Measurements from ENCODE around the gene ABLIM3.
A peak's percentile ranks its signal among the peaks of the same experiment; 100 is the strongest.

The ABLIM3 gene

DNA sequence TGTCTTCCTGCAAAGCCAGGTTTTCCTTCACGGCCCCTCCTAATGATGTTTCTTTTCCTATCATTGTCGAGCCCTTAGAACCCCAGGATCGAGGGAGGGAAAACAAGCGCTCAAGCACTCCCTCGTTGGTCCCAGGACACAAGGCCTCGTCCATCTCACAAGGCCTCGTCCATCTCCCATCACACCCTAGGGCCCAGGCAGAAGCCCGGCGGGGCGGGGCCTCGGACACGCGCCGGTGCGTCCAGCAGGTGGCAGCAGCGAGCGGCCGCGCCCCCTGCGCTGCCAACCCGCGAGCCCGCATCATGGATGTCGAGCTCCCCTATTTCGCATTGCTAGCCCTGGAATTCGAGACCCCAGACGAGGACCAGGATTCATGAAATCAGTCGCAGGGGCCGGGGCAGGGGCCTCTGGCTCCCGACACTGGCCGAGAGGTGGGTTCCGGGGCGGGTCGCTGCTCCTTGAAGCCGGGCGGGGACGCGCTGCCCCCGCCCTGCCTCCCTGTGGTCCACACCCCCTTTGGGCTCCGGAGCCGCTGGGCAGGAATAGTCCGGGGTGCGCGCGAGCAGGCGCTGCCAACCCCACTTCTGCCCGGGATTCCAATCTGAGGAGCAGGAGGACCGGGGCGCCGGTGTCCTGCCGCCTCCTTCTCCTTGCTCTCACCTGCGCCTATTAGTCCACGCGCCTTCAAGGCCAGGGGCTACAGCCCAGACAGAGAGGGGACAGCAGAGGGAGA, at the start of gene ABLIM3:
Gene ABLIM3, plus strand, starts transcription at position 270 of the 733 bp plus-strand sequence. CDS start 603 bp downstream, outside the sequence.
- DNase-seq = peak; percentile 97

DNA sequence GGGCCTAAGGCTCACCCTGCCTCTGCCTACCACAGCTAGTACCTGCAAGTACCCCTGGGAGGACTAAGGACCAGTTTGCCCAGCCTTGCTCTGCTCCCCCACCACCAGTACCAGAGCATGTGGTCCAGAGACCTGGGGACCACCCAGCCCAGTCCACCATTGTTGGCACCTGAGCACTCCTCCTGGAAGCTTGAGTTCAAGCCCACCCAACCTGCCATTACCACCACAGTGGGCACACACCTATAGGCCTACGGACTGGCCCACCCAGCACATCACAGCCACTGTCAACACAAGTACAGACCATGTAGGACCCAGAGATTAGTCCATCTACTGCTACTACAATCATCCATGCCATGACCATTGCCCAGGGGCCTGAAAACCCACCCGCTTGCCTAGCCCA, 47.7 kb upstream of the ABLIM3 start:
- DNase-seq = no peak

DNA sequence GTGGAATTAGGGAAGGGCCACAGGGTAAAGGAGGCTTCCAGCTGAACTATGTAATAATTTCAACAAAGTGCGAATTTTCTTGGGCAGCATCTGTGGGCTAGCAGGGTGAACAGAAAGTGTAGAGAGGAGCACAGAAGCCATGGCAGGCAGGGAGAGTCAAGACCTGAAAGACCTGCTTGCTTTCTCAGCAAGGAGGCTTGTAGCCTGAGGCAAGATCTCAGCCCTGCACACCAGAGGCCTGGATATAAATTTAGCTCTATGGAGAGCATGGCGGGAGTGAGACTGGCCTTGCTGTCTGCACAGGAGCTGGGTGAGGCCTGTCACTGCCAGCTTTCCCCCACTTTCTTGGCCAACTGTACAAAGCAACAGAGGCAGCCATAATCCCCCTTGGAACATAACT, 46.3 kb upstream of the ABLIM3 start:
- no peak for DNase-seq

DNA sequence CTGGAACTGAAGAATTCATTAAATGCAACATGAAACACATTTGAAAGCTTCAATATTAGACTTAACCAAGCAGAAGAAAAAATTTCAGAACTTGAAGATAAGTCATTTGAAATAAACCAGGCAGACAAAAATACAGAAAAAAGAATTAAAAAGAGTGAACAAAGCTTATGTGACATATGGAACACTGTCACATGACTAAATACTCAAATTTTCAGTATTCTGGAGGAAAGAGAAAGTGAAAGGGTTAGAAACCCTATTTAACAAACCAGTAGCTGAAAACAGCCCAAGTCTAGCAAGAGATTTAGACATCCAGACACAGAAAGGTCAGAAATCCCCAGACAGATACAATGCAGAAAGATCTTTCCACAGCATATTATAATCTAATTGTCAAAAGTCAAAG, 41.4 kb upstream of the ABLIM3 start:
- no peak for DNase-seq

DNA sequence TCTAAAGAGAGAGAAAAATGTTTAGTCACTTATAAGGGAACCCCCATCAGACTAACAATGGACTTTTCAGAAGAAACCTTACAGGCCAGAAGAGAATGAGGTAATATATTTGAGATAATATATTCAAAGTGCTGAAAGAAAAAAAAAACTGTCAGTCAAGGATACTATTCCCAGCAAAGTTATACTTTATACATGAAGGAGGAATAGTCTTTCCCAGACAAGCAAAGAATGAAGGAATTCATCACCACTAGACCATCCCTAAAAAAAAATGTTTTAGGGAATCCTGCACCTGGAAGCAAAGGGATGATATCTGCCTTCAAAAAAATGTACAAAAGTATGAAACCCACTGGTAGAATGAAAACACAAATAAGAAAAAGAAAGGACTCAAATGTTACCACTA, 41.0 kb upstream of the ABLIM3 start:
- no peak for DNase-seq

DNA sequence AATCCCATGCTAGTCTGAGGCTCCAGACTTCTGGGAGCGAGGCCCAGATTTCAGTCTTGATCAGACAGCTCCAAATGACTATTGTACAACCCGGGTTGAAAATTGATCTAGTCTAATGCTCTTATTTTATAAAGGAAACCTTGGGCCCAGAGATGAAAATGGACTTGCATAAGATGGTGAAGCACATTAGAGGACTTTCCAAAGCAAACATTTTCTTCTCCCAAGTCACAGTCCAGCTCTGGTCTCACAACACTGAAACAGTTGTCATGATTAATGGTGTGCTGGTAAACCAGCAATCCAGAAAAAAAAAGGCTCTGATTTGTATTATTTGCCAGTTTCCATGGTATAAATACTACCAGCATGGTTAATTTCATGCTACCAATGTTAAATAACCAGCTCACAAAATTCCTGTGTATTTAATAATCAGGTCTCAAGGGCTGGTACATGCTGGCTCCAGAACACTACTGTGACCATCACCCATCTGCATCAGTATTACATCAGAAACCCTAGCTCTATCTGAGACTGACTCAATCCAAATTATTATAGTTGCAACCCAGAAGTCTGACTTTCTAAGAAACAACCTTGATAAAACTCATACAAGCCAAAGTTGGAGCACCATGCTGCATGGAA, 32.5 kb upstream of the ABLIM3 start:
- DNase-seq = no peak

DNA sequence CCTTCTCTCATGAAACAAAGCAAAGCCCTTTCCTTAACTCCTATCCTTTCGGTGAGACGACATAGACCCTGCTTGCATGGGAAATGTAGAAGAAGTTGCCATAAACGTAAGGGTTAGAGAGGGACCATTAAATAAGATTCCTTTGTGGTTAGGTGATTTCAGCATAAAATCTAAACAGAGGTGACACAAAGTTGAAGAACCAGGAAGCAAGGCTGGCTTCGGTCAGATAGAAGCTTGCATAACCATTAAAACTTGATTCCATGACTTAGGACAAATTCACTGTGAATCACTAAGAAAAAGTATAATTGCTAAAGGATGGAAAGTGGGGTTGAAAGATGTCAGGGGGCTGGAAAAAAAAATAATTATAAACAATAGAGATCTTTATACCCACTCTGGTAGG, 30.9 kb upstream of the ABLIM3 start:
- DNase-seq = no peak

DNA sequence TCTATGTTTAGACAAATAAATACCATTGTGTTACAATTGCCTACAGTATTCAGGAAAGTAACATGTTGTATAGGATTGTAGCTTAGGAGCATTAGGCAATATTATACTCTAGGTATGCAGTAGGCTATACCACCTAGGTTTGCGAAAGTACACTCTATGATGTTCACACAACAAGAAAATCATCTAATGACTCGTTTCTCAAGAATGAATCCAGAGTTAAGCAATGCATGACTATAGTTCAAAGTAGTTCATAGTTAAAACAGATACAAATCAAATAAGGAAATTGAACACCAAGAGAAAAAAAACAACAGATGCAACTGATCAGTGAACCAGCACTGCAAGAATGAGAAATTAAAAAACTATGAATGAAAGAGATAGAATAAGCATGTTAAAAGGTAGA, 27.6 kb upstream of the ABLIM3 start:
- DNase-seq = no peak

DNA sequence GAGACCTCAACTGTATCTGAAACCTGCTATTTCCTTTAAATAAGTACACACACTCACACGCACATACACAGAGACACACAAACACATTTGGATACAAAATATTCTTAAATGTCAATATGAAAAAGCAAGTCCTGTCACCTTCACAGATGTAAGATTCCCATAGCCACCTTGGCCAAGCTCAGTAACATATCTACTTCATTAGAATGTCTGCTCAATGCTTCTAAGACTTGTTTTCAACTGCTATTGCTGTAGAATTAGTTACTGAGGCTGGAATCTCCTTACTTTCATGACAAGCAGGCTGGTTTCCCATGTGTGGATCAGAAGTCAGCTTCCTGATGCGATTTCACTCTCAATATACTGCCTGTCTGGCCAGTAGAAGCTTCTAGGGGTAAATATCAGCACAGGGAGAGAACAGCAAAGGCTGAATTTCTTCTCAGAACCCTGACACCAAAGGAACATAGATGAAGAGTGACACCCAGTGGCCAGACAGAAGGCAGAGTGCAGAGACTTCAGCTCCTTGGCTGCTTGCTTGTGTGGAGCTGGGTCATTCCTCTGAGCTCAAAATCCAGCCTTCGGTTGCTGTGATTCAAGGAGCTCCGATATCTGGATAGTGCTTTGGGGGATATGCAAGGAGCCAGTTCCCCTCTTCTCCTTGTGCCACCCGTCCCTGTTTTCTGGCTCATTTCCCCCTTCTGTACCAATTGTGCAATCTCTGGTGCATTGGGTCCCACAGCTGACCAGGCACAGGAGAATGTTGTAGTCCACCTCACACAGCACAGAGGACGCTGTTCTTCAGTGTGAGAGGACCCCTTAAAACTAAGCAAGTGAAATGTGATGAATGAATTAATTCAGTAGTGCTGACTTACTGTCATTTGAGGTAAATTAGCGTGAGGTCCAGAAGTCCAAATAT, 26.6 kb upstream of the ABLIM3 start:
- DNase-seq = peak; percentile 69

DNA sequence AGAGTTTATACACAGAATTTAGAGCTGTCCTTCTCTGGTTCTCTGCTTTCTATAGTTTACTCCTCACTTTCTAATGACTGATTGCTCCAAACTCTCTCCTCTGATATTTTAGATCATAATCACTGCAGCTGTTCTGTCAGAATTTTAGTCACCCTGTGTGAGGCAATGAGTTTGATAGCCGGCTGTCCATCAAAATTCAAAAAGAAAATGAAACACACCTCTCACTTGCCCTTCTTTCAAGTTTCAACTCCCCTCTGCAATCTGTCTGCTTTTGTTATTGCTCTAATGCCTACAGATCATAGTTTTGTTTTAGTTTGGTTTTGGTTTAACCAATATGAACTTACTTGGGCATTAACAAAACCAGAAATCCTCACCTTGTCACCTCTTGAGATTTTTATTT, 23.3 kb upstream of the ABLIM3 start:
- no peak for DNase-seq

DNA sequence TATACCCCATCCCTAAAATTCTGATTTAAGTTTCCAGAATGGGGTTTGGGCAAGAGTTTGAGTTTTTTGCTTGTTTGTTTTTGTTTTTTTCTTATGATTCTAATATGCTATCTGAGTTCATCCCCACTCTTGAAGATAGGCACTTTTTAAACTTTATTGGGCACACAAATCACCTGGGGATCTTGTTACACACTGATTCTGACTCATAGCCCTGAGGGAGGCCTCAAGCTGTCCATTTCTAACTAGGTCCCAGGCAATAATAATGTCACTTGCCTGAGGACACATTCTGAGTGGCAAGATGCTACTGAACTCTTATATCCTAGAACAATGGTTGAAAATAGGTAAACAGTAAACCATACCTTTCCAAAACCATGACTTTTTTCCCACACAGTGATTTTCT, 22.8 kb upstream of the ABLIM3 start:
- no peak for DNase-seq

DNA sequence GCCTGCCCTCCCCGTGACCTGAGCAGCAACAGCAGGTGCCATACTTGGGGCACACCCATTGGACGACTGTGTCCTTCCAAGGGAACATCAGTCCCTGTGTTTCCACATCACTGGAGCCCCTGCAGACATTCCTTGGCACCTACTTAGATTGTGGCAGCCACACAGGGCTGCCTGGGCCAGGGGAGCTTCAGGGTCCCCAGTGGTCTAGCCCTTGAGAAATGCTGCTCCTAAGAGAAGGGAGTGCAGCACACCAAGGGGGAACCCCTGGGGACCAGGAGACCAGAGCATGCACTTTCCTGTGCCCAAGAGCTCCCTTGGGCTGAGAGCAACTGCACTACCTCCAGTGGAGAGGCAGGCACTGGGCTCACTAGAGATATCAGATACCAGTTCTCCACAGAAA, 20.1 kb upstream of the ABLIM3 start:
- no peak for DNase-seq

DNA sequence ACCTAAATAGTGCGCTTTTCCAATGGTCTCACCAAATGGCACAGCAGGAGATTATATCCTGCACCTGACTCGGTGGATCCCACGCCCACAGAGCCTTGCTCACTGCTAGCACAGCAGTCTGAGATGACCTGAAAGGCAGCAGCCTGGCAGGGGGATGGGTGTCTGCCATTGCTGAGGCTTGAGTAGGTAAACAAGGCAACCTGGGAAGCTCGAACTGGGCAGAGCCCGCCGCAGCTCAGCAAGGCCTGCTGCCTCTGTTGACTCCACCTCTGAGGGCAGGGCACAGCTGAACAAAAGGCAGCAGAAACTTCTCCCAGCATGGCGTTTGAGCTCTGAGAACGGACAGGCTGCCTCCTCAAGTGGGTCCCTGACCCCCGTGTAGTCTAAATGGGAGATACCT, 18.1 kb upstream of the ABLIM3 start:
- no peak for DNase-seq

DNA sequence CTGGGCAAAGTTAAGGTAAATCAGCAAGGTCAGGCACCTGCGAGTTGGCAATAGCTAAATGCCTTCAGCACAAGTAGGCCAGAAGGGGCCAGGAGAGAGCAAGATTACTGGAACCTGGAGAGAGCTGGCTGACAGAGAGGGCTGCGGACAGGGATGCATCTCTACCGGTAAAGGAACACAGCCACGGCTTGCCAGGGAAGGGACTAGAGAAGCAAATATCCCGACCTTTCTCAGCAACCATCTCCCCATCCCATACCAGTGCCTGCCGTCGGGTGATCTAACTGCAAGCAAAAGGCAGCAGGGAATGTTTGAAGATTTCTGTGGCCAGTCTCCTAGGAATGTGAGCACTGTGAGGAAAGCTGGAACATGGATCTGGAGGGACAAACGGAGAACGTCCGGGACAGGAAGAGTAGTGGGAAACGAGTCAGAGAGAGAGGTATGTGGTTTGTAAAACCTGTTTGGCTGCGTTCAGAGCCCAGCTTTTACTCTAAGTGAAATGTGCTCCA, 15.9 kb upstream of the ABLIM3 start:
- no peak for DNase-seq

DNA sequence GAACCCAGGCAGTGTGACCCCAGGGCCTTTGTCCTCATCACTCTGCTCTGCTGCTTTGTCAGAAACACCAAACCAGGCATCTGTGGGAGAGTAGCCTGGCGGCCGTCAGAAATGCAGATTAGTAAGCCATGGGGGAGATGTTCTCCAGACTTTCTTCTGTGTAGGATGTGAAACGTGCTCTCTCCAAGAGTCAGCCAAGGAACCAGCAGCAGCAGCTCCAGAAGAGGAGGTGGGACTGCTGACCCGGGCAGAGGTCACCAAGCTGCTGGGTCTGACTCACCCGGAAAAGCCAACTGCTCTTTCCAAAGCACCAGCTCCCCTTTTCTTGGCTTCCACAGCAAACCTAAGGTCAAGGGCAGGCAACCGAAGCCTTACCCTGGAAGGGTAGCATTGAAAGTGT, 14.4 kb upstream of the ABLIM3 start:
- DNase-seq = no peak

DNA sequence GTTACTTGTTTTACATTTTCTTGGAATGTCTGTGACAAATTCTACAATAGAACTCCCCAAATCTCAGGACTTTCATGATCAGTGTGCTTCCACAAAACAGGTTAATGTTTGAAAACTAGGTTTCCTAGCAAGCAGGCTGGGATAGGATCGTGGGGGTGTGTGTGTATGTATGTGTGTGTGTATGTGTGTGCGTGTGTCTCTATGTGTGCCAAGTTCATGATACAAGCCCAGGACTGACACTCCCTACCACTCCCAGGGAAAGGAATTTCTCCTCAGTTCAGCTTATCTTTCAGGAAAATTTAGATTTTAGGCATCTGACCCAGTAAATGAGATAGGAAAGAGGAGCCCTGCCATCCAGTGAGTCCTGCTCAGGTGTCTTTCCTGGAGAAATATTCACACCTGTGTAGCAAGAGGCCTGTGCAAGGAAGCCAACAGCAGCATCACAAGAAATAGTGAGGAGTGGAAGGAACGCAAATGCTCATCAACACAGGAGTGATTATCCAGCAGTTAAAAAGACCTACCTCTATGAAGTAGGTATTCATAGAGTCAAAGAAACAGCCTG, 13.8 kb upstream of the ABLIM3 start:
- no peak for DNase-seq

DNA sequence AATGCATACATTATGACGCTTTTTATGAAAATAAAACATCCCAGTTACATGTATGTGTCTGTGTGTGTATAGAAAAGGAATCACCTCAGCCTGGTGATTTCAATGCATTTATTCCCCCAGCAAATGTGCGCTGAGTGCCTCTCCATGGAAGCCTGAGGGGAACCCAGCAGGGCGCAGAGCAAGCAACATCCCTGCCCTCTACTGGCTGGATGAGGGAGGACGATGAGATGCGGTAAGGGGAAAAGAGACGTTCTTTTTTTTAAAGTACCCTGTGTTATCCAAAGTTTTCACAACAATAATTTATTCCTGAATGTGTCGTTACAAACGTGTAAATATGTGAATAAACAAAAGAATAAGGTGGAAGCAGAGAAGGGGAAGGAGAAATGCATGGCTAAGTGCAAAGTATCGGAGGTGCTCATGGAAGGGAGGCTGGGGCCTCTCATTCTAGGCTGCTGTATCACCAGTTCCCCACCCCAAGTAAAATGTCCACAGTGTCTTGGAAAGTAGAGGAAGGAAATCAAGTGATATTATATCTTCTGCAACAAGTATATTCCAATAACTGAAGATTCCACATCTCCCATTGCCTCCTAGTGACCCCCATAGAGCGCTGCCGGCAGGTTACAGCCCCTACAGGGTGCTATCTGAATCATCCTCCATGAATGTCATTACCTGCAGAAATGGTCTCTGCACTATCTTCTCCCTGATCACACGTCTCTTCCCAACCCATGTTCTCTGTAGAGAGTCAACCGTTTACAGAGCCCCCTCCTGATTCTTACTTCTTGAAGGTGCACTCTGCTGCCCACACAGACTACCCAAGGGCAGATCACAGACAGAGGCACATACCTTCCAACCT, 13.0 kb upstream of the ABLIM3 start:
- DNase-seq = peak; percentile 26

DNA sequence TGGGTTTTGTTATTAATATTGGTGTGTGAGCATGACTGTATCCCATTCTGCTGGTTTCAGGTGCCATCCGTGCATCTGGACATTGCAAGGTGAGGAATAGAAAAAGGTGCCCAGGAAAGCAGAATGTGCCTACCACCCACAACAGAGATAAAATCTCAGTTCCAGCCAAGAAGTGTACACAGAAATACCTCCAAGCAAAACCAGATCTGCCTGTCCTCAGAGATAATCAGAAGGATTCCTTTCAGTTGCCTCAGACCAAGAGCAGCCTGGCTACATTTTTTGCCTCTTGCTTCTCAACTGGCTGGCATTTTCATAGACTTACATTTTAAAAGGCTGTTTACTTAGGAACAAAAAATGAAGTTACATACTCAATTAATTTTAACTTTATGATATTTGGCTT, 12.1 kb upstream of the ABLIM3 start:
- no peak for DNase-seq

DNA sequence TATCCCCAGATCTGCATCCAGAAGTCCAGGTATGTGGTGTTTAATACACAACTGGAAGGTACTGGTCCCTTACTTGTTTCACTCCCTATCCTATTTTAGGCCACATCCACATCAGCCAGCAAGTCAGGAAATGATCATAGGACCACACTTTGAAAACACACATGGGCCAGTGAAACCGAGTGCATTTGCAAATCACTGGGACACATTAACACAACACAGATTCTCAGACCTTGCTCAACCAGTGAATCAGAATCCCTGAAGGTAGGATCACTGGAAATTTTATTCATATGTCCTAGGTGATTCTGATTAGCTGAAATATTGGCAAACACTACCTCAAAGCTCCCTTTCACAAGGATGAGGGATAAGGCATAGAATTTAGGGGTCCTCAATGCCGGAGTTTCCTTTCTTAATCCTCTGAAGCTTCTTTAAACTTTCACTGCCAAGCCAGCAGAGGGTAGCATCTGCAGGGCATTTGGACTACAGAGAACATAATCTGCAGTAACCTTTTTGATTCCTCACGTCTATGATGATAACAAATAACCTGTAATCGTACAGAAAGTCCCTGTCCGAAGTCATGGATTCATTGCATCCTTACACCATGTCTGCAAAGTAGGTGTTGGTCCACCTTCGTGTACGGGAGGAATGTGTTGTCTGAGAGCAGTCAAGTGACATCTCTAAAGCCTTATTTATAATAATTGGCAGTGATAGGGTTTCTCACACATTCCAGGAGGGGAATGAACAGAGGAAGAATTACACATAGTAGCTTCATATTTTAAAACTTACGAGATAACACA, 11.0 kb upstream of the ABLIM3 start:
- DNase-seq = no peak

DNA sequence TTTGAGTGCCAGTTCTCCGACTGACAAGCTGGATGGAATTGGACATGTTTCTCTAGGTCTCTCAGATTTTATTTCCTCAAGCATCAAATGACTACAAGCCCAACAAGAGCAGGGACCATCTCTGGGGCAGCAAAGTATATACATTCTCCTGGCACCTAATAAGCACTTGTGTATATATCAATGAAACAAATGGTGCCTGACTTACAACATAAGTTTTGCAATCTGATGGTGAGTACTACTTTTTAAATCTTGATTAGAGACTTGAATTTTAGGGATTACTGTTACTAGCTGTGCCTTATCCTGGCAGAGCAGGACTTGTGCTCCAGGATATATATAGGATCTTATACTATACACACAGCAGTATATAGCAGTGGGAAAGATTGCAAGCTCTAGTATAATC, 8.8 kb upstream of the ABLIM3 start:
- DNase-seq = no peak

All from retina (tissue), 1 donor.